T-helper 17 cell (primary cell): ENCODE results near the gene NRGN. TPM values are rescaled to one million over a fixed set of nuclear protein-coding genes. Genes with fewer than 3 reads are reported as not detected.

Experiments used
- ATAC-seq: fragments of 150-1000 bp; cut with Tn5 transposase; 2 replicates; pipeline ENCODE4 v1.10.0; 2021; ENCODE audit warnings: mild to moderate bottlenecking, moderate library complexity
- DNase-seq, 3 donors: peaks; one replicate each; pipeline versions ENCODE4 v3.0.0 to v3.0.0-alpha.2; 2020 to 2021
- H3K9me3 ChIP-seq: one replicate; pipeline ENCODE4 v1.7.0; 2013; ENCODE audit warnings: low read length, mild to moderate bottlenecking; ENCODE audit not compliant: control insufficient read depth, poor library complexity, severe bottlenecking
- H3K27ac Mint-ChIP-seq: one replicate; pipeline ENCODE4 v1.8.0; 2022; ENCODE audit warnings: mild to moderate bottlenecking, moderate library complexity, mixed read lengths
- H3K27me3 Mint-ChIP-seq: one replicate; pipeline ENCODE4 v1.8.0; 2022; ENCODE audit warnings: mixed read lengths
- H3K36me3 Mint-ChIP-seq: one replicate; pipeline ENCODE4 v1.8.0; 2022; ENCODE audit warnings: low read depth, mixed read lengths
- H3K4me1 Mint-ChIP-seq: one replicate; pipeline ENCODE4 v1.8.0; 2022; ENCODE audit warnings: mild to moderate bottlenecking, mixed read lengths
- H3K4me3 Mint-ChIP-seq: one replicate; pipeline ENCODE4 v1.8.0; 2022; ENCODE audit warnings: mild to moderate bottlenecking, moderate library complexity, mixed read lengths
- total RNA-seq, 4 donors: library from RNA in 2 of 4; stranded (reverse) in 2 of 4; gene quantifications; one replicate each; pipeline ENCODE4 v1.2.3 and lab custom pipeline; 2022 to 2026

The NRGN gene
- total RNA-seq, 2 donors from 2014 or later, result 20.8 to 614 TPM

GRCh38 chr11:124745835-124746620 is 6.3 kb downstream of the NRGN start:
- H3K27ac Mint-ChIP-seq, result peak overlapping the region; percentile 94
- H3K36me3 Mint-ChIP-seq, result peaks cover 2% of the 10 kb centered on the region
- H3K9me3 ChIP-seq, result no peaks in the 10 kb centered on the region
- ATAC-seq, result peak; percentile 20
- no peak for DNase-seq
- H3K4me1 Mint-ChIP-seq, result peaks cover 11% of the 10 kb centered on the region
- H3K4me3 Mint-ChIP-seq, result peak overlapping the region; percentile 100
- H3K27me3 Mint-ChIP-seq, result peaks cover 5% of the 10 kb centered on the region

- no peaks in the 10 kb centered on the region for H3K9me3 ChIP-seq
- H3K27me3 Mint-ChIP-seq, result no peaks in the 10 kb centered on the region
- DNase-seq, result peak; percentile 63 to 68 (median 64)
- H3K4me3 Mint-ChIP-seq, result peak overlapping the region; percentile 100
- peak; percentile 91 for ATAC-seq
- peaks cover 11% of the 10 kb centered on the region for H3K4me1 Mint-ChIP-seq
- H3K27ac Mint-ChIP-seq, result peak overlapping the region; percentile 94
- H3K36me3 Mint-ChIP-seq, result peaks cover 2% of the 10 kb centered on the region
Observed at GRCh38 chr11:124746621-124747243, 7.0 kb downstream of the NRGN start.

- H3K4me3 Mint-ChIP-seq, result peak overlapping the region; percentile 100
- H3K27me3 Mint-ChIP-seq, result no peaks in the 10 kb centered on the region
- ATAC-seq, result no peak
- no peak for DNase-seq
- H3K27ac Mint-ChIP-seq, result no peak overlapping the region
- no peaks in the 10 kb centered on the region for H3K9me3 ChIP-seq
- peaks cover 11% of the 10 kb centered on the region for H3K4me1 Mint-ChIP-seq
- H3K36me3 Mint-ChIP-seq, result peaks cover 2% of the 10 kb centered on the region
Observed at GRCh38 chr11:124747406-124748099, 7.8 kb downstream of the NRGN start.

- H3K9me3 ChIP-seq, result no peaks in the 10 kb centered on the region
- H3K4me3 Mint-ChIP-seq, result peak overlapping the region; percentile 55
- no peak overlapping the region for H3K27ac Mint-ChIP-seq
- ATAC-seq (no peak), DNase-seq (no peak)
- H3K36me3 Mint-ChIP-seq, result peaks cover 2% of the 10 kb centered on the region
- no peaks in the 10 kb centered on the region for H3K27me3 Mint-ChIP-seq
- peaks cover 11% of the 10 kb centered on the region for H3K4me1 Mint-ChIP-seq
Observed at GRCh38 chr11:124748100-124748418, 8.3 kb downstream of the NRGN start.

- no peak for ATAC-seq
- H3K9me3 ChIP-seq, result no peaks in the 10 kb centered on the region
- H3K27me3 Mint-ChIP-seq, result no peaks in the 10 kb centered on the region
- DNase-seq, result no peak
- peaks cover 9% of the 10 kb centered on the region for H3K4me1 Mint-ChIP-seq
- H3K36me3 Mint-ChIP-seq, result peaks cover 2% of the 10 kb centered on the region
- peak overlapping the region; percentile 55 for H3K4me3 Mint-ChIP-seq
- H3K27ac Mint-ChIP-seq, result peak overlapping the region; percentile 45
Observed at GRCh38 chr11:124748481-124749343, 9.0 kb downstream of the NRGN start.

GRCh38 chr11:124749912-124750311 is 10.2 kb downstream of the NRGN start:
- ATAC-seq (no peak), DNase-seq (no peak)
- Mint-ChIP-seq H3K27me3 (peaks cover 5% of the 10 kb centered on the region), H3K27ac (no peak overlapping the region), H3K4me1 (peaks cover 9% of the 10 kb centered on the region), H3K36me3 (peaks cover 2% of the 10 kb centered on the region), H3K4me3 (no peak overlapping the region)
- H3K9me3 ChIP-seq, result no peaks in the 10 kb centered on the region

- Mint-ChIP-seq H3K4me1 (peaks cover 8% of the 10 kb centered on the region), H3K27me3 (peaks cover 11% of the 10 kb centered on the region), H3K36me3 (peaks cover 2% of the 10 kb centered on the region), H3K4me3 (no peak overlapping the region), H3K27ac (no peak overlapping the region)
- no peak for ATAC-seq
- H3K9me3 ChIP-seq, result no peaks in the 10 kb centered on the region
- no peak for DNase-seq
Observed at GRCh38 chr11:124751391-124751740, 11.6 kb downstream of the NRGN start.

GRCh38 chr11:124751741-124752470 is 12.2 kb downstream of the NRGN start, which contains the start of gene VSIG2:
TSS of gene VSIG2 (minus strand) at chr11:124752255. CDS start at chr11:124752137, 118 bp downstream.
- Mint-ChIP-seq H3K4me3 (peak within 1 kb of the TSS; percentile 67), H3K27me3 (peaks cover 16% of the 10 kb centered on the region), H3K4me1 (peaks cover 3% of the 10 kb centered on the region), H3K27ac (no peak within 1 kb of the TSS), H3K36me3 (peaks cover 4% of the 10 kb centered on the region)
- DNase-seq, result no peak
- ATAC-seq, result no peak
- H3K9me3 ChIP-seq, result no peaks in the 10 kb centered on the region

GRCh38 chr11:124752471-124753102 is 12.8 kb downstream of the NRGN start:
- Mint-ChIP-seq H3K36me3 (peaks cover 6% of the 10 kb centered on the region), H3K4me3 (peak overlapping the region; percentile 67), H3K27ac (no peak overlapping the region), H3K4me1 (peaks cover 3% of the 10 kb centered on the region), H3K27me3 (peaks cover 23% of the 10 kb centered on the region)
- no peak for ATAC-seq
- no peak for DNase-seq
- H3K9me3 ChIP-seq, result no peaks in the 10 kb centered on the region

GRCh38 chr11:124753205-124753604 is 13.5 kb downstream of the NRGN start:
- peaks cover 4% of the 10 kb centered on the region for H3K4me1 Mint-ChIP-seq
- H3K27me3 Mint-ChIP-seq, result peaks cover 29% of the 10 kb centered on the region
- peaks cover 6% of the 10 kb centered on the region for H3K36me3 Mint-ChIP-seq
- no peak overlapping the region for H3K4me3 Mint-ChIP-seq
- ATAC-seq (no peak), DNase-seq (no peak)
- no peaks in the 10 kb centered on the region for H3K9me3 ChIP-seq
- H3K27ac Mint-ChIP-seq, result no peak overlapping the region

GRCh38 chr11:124753624-124754023 is 13.9 kb downstream of the NRGN start:
- H3K27me3 Mint-ChIP-seq, result peaks cover 34% of the 10 kb centered on the region
- H3K4me1 Mint-ChIP-seq, result peaks cover 8% of the 10 kb centered on the region
- H3K27ac Mint-ChIP-seq, result no peak overlapping the region

GRCh38 chr11:124754309-124754708 is 14.6 kb downstream of the NRGN start:
- H3K4me1 Mint-ChIP-seq, result peaks cover 9% of the 10 kb centered on the region
- no peak overlapping the region for H3K27ac Mint-ChIP-seq
- H3K9me3 ChIP-seq, result no peaks in the 10 kb centered on the region
- DNase-seq (no peak), ATAC-seq (no peak)
- no peak overlapping the region for H3K4me3 Mint-ChIP-seq
- peaks cover 6% of the 10 kb centered on the region for H3K36me3 Mint-ChIP-seq
- peaks cover 39% of the 10 kb centered on the region for H3K27me3 Mint-ChIP-seq

More at GRCh38 chr11:124753624-124754023, 13.9 kb downstream of the NRGN start:
- no peaks in the 10 kb centered on the region for H3K9me3 ChIP-seq
- no peak for ATAC-seq
- Mint-ChIP-seq H3K36me3 (peaks cover 6% of the 10 kb centered on the region), H3K4me3 (no peak overlapping the region)
- no peak for DNase-seq
